MM.1S (cell line): ENCODE results near the gene PPP1R1C.

ENCODE experiments used
- DNase-seq: peaks from one replicate; pipeline ENCODE4 v3.0.0-alpha.2; 2015
- H2AFZ ChIP-seq: fragments of 300-600 bp; sonication (generic); 2 replicates; pipeline ENCODE4 v1.6.0; 2016; ENCODE audit warnings: antibody characterized with exemption, low read length
- H3F3A ChIP-seq: fragments of 300-600 bp; sonication (generic); 2 replicates; pipeline ENCODE4 v1.6.1; 2016; ENCODE audit warnings: mild to moderate bottlenecking, antibody characterized with exemption, low read length, moderate library complexity, mixed read lengths; ENCODE audit not compliant: insufficient read depth
- H3K27ac ChIP-seq: fragments of 300-600 bp; sonication (generic); 2 replicates; pipeline ENCODE4 v1.5.1; 2016; ENCODE audit warnings: mild to moderate bottlenecking, low read length
- H3K27me3 ChIP-seq: fragments of 300-600 bp; sonication (generic); replicated peaks from 2 replicates; pipeline ENCODE4 v1.6.0; 2016; ENCODE audit warnings: low read length; ENCODE audit not compliant: insufficient read depth
- H3K36me3 ChIP-seq: fragments of 300-600 bp; sonication (generic); replicated peaks from 2 replicates; pipeline ENCODE4 v1.6.1; 2016; ENCODE audit warnings: mild to moderate bottlenecking, low read length, mixed read lengths; ENCODE audit not compliant: insufficient read depth
- H3K4me1 ChIP-seq: fragments of 300-600 bp; sonication (generic); 2 replicates; pipeline ENCODE4 v1.6.1; 2016; ENCODE audit warnings: low read length, mixed read lengths
- H3K4me2 ChIP-seq: fragments of 300-600 bp; sonication (generic); 2 replicates; pipeline ENCODE4 v1.6.0; 2016; ENCODE audit warnings: low read depth, low read length
- H3K4me3 ChIP-seq: fragments of 300-600 bp; sonication (generic); 2 replicates; pipeline ENCODE4 v1.5.1; 2016; ENCODE audit warnings: low read length, mixed read lengths
- H3K79me2 ChIP-seq: fragments of 300-600 bp; sonication (generic); 2 replicates; pipeline ENCODE4 v1.6.1; 2016; ENCODE audit warnings: mixed run types, low read length, mixed read lengths
- H3K9ac ChIP-seq: fragments of 300-600 bp; sonication (generic); 2 replicates; pipeline ENCODE4 v1.6.1; 2016; ENCODE audit warnings: low read length, mixed read lengths
- H3K9me2 ChIP-seq: fragments of 300-600 bp; sonication (generic); replicated peaks from 2 replicates; pipeline ENCODE4 v1.6.1; 2016; ENCODE audit warnings: mild to moderate bottlenecking, low read length, mixed read lengths; ENCODE audit not compliant: insufficient read depth
- H3K9me3 ChIP-seq: fragments of 300-600 bp; sonication (generic); replicated peaks from 2 replicates; pipeline ENCODE4 v1.6.1; 2016; ENCODE audit warnings: mild to moderate bottlenecking, low read length, mixed read lengths; ENCODE audit not compliant: insufficient read depth
- H4K20me1 ChIP-seq: fragments of 300-600 bp; sonication (generic); 2 replicates; pipeline ENCODE4 v1.6.1; 2016; ENCODE audit warnings: mild to moderate bottlenecking, low read length, moderate library complexity, mixed read lengths; ENCODE audit not compliant: insufficient read depth
- EZH2 ChIP-seq: fragments of 300-600 bp; sonication (generic); optimal IDR thresholded peaks from 2 replicates; pipeline ENCODE3; 2017; ENCODE audit warnings: low read depth, mild to moderate bottlenecking, antibody characterized with exemption, low read length, mixed read lengths
- EZH2phosphoT487 ChIP-seq: fragments of 300-600 bp; sonication (generic); IDR thresholded peaks from 2 replicates; pipeline ENCODE4 v1.6.1; 2018; ENCODE audit warnings: antibody characterized with exemption, low read length
- TF ChIP-seq, protein P1 (sequence below): fragments of 300-600 bp; sonication (generic); IDR thresholded peaks from 2 replicates; pipeline ENCODE4 v1.5.1; 2016; ENCODE audit warnings: antibody characterized with exemption, low read length, mixed read lengths

The PPP1R1C gene

DNA sequence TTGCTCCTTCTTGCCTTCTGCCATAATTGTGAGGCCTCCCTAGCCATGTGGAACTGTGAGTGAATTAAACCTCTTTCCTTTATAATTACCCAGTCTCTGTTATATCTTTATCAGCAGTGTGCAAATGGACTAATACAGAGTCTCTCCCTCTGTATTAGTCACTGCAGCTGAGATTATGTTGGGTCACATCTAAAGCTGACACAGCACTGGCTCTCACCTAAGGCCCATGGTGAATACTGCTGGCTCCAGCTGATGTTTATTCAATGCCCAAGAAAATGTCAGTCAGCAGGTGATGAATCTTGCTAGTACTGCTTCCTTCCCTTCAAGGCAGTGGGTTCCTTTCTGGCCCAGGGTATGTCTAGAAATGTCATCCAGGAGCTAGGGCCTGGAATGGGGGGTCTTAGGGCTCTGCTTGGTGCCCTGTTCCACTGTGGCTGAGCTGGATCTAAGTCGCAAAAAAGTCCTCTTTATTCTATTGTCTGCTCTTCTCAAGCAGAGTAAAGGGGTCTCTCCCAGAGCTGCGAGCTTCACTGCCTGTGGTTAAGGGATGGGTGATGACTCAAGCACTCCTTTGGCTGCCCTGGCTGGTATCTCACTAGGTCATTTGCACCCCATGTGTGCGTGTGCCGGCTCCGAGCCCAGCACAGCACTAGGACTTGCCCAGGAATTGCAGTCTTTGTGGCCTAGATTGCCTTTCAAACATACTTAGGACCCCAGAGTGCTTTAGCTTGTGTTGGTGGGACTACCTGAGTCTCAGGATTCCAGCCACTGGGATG, 29.9 kb downstream of the PPP1R1C start:
- H3K36me3 ChIP-seq = no peaks in the 10 kb centered on the region
- no peaks in the 10 kb centered on the region for H3K4me1 ChIP-seq
- no peaks in the 10 kb centered on the region for H3F3A ChIP-seq
- H3K79me2 ChIP-seq = no peaks in the 10 kb centered on the region
- no peaks in the 10 kb centered on the region for H3K27me3 ChIP-seq
- H2AFZ ChIP-seq = no peak overlapping the region
- H3K9me2 ChIP-seq = no peaks in the 10 kb centered on the region
- no peak for DNase-seq
- H4K20me1 ChIP-seq = no peaks in the 10 kb centered on the region
- H3K27ac ChIP-seq = no peak overlapping the region
- H3K9ac ChIP-seq = no peak overlapping the region
- no peak overlapping the region for H3K4me3 ChIP-seq
- H3K4me2 ChIP-seq = no peak overlapping the region
- TF ChIP-seq EZH2phosphoT487 = no peak
- no peak for TF ChIP-seq EZH2
- TF ChIP-seq, protein P1, sequence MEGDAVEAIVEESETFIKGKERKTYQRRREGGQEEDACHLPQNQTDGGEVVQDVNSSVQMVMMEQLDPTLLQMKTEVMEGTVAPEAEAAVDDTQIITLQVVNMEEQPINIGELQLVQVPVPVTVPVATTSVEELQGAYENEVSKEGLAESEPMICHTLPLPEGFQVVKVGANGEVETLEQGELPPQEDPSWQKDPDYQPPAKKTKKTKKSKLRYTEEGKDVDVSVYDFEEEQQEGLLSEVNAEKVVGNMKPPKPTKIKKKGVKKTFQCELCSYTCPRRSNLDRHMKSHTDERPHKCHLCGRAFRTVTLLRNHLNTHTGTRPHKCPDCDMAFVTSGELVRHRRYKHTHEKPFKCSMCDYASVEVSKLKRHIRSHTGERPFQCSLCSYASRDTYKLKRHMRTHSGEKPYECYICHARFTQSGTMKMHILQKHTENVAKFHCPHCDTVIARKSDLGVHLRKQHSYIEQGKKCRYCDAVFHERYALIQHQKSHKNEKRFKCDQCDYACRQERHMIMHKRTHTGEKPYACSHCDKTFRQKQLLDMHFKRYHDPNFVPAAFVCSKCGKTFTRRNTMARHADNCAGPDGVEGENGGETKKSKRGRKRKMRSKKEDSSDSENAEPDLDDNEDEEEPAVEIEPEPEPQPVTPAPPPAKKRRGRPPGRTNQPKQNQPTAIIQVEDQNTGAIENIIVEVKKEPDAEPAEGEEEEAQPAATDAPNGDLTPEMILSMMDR = no peak
- no peaks in the 10 kb centered on the region for H3K9me3 ChIP-seq

GRCh38 chr2:182018218-182018617, 32.6 kb downstream of the PPP1R1C start:
- Histone ChIP-seq H3K9me3 (no peaks in the 10 kb centered on the region), H3K36me3 (no peaks in the 10 kb centered on the region), H3K4me2 (no peak overlapping the region), H3K27ac (no peak overlapping the region), H3K9me2 (no peaks in the 10 kb centered on the region), H3K4me3 (no peak overlapping the region), H3K4me1 (no peaks in the 10 kb centered on the region), H4K20me1 (no peaks in the 10 kb centered on the region), H3K9ac (no peak overlapping the region), H3K27me3 (no peaks in the 10 kb centered on the region), H2AFZ (no peak overlapping the region), H3K79me2 (no peaks in the 10 kb centered on the region), H3F3A (no peaks in the 10 kb centered on the region)
- DNase-seq = no peak
- no peak for TF ChIP-seq EZH2
- TF ChIP-seq, protein P1 = no peak
- TF ChIP-seq EZH2phosphoT487 = no peak

DNA sequence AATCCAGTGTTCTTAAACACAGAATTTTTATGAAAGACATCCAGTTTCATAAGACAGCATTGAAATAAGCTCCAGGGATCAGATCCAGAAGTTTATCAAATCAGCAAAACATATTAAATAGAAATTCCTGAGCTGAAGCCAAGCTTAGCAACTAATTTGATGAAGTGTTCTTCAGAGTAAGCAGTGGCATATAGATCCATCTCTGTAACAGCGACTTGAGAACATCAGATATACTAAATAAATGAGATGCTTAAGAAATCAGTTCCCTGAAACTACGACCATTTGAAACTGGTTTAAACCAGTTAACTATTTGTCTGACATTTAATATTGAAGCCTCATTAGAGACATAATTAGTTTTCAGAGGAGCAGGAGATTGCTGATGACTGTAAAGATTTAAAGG, 34.1 kb downstream of the PPP1R1C start:
- TF ChIP-seq EZH2phosphoT487 = no peak
- TF ChIP-seq EZH2 = no peak
- TF ChIP-seq, protein P1 = no peak
- Histone ChIP-seq H3K4me2 (no peak overlapping the region), H2AFZ (no peak overlapping the region), H3K9me2 (no peaks in the 10 kb centered on the region), H3K9me3 (no peaks in the 10 kb centered on the region), H3K4me1 (no peaks in the 10 kb centered on the region), H3K27ac (no peak overlapping the region), H3K79me2 (no peaks in the 10 kb centered on the region), H3K36me3 (no peaks in the 10 kb centered on the region), H3F3A (no peaks in the 10 kb centered on the region), H3K9ac (no peak overlapping the region), H4K20me1 (no peaks in the 10 kb centered on the region), H3K4me3 (no peak overlapping the region), H3K27me3 (no peaks in the 10 kb centered on the region)
- DNase-seq = no peak
